RWPE1 (cell line): ENCODE data around the gene POLR2L.
A peak's percentile ranks its signal among the peaks of the same experiment; 100 is the strongest.

Experiments used
- CTCF ChIA-PET: fragments of 350-600 bp; sonication (Branson Sonifier 250); formaldehyde crosslinking; extraction: SDS; loops from one replicate; lab custom pipeline; 2021; lab: Yijun Ruan, JAX
- POLR2A ChIA-PET: fragments of 400-600 bp; formaldehyde crosslinking; extraction: SDS; loops from one replicate; lab custom pipeline; 2020; ENCODE audit warnings: antibody characterized with exemption; ENCODE audit not compliant: low non-redundant PET; lab: Yijun Ruan, JAX
- DNase-seq: peaks from one replicate; pipeline ENCODE4 v3.0.0; 2012; ENCODE audit warnings: low spot score
- H3K27ac ChIP-seq: fragments of 450-650 bp; 2 replicates; pipeline ENCODE4 v1.5.1; 2017
- TF ChIP-seq, protein P1 (sequence below): fragments of 450-650 bp; conservative IDR thresholded peaks from 2 replicates; pipeline ENCODE4 v1.5.1; 2017; ENCODE audit warnings: low read depth, mild to moderate bottlenecking

The POLR2L gene

DNA sequence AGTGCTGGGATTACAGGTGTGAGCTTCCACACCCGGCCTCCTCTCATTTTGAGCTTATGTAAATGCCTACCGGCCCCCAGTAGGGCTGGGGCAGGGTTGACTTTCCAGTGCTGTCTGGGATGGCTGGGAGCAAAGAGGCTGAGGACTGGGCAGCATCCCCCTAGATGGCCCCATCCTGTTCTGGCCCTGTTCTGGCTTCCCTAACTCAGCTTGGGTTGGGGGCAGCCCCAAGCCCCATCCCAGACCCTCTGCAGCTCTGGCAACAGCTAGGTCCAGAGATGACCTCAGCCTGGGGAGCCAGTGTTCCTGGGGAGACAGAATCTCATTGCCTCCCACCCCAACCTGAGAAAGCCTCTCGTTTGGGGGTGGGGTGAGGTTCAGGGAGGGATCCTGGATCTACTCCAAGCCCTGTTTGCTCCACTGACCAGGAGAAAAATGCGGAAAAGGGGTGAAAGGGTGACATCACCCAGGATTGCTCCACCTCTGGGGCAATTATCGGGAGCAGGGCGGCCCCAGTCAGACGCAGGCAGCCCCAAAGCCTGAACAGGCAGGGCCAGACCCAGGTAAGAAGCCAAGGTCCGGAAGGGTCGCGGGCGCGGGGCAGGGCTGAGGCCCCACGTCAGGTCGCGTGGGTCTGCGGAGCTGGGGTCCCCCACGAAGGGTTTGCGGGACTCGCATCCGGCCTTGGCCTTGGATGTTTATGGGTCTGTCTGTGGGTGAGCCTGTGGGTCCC lies 23.8 kb downstream of the POLR2L start, which contains the start of gene PNPLA2:
Gene PNPLA2, plus strand, starts transcription at position 519 of the 733 bp plus-strand sequence. CDS start 805 bp downstream, outside the sequence.
- peak within 1 kb of the TSS; percentile 97 for H3K27ac ChIP-seq
- DNase-seq = peak; percentile 74
- TF ChIP-seq, protein P1, sequence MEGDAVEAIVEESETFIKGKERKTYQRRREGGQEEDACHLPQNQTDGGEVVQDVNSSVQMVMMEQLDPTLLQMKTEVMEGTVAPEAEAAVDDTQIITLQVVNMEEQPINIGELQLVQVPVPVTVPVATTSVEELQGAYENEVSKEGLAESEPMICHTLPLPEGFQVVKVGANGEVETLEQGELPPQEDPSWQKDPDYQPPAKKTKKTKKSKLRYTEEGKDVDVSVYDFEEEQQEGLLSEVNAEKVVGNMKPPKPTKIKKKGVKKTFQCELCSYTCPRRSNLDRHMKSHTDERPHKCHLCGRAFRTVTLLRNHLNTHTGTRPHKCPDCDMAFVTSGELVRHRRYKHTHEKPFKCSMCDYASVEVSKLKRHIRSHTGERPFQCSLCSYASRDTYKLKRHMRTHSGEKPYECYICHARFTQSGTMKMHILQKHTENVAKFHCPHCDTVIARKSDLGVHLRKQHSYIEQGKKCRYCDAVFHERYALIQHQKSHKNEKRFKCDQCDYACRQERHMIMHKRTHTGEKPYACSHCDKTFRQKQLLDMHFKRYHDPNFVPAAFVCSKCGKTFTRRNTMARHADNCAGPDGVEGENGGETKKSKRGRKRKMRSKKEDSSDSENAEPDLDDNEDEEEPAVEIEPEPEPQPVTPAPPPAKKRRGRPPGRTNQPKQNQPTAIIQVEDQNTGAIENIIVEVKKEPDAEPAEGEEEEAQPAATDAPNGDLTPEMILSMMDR = no peak
- ChIA-PET POLR2A (interaction anchor here (0.7 to 1.6 kb wide), 9 partner anchors 9 to 49 kb away, joined by 3 to 10 read pairs (median 4); partner anchors contain the start of genes CD151, POLR2L, RPLP2 and TSPAN4), CTCF (interaction anchor here (0.7 kb wide), 1 partner anchor 15 kb away, joined by 3 read pairs; no protein-coding TSS in a partner anchor)

DNA sequence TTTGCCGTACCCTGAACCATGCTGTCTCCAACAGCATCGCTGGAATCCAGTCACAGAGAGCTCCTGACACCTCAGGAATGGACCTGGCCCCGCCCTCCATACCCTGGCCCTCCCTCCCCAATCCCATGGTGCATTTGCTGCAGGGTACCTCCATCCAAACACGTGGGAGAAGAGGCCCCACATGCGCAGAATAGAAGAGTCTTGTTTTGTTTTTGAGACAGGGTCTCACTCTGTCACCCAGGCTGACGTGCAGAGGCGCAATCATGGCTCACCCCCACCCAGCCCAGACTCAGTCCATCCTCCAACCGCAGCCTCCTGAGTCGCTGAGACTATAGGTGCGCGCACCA lies 25.9 kb downstream of the POLR2L start:
- no peak for DNase-seq
- H3K27ac ChIP-seq = peak overlapping the region; percentile 97
- POLR2A ChIA-PET = no interaction called here
- CTCF ChIA-PET = interaction anchor here (0.7 to 1.6 kb wide), 2 partner anchors 19 to 31 kb away, joined by 3 to 5 read pairs; partner anchors contain the start of gene SLC25A22
- TF ChIP-seq, protein P1 = no peak

DNA sequence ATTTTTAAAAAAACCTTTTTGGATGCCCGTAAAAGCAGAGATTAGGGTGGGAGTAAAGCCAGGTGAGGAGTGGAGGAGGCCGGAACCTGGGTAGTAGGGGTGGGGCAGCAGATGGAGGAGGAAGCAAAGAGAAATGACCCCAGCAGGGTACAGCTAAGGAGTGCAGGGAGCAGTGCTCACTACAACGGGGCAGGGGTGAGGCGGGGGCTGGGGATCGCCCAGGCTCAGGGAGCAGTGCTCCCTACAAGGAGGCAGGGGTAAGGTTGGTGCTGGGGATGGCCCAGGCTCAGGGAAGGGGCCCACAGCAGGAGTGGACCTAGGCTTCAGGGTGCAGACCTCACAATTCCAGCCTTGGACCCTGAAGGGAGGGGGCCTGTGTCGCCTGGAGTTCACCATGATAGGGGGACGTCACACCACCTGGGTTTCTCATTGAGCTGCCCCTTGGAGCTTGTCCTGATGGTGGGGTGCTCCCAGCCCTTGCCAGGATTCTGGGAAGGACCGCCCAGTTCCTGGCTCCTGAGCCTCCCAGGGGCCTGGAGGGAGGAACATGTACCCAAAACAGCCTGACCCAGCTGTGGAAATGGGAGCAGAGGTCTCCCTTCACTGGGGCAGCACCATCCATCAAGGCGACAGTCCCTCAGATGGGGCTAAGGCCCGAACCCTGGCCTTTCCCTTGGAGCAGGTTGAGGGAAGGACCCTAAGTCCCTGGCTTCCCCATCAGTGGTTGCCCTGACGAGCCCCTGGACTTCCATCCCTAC lies 26.5 kb downstream of the POLR2L start:
- TF ChIP-seq, protein P1 = no peak
- H3K27ac ChIP-seq = peak overlapping the region; percentile 97
- CTCF ChIA-PET = interaction anchor here (0.7 kb wide), 1 partner anchor 18 kb away, joined by 3 read pairs; the partner anchor contains the start of gene SLC25A22
- no peak for DNase-seq
- POLR2A ChIA-PET = no interaction called here

DNA sequence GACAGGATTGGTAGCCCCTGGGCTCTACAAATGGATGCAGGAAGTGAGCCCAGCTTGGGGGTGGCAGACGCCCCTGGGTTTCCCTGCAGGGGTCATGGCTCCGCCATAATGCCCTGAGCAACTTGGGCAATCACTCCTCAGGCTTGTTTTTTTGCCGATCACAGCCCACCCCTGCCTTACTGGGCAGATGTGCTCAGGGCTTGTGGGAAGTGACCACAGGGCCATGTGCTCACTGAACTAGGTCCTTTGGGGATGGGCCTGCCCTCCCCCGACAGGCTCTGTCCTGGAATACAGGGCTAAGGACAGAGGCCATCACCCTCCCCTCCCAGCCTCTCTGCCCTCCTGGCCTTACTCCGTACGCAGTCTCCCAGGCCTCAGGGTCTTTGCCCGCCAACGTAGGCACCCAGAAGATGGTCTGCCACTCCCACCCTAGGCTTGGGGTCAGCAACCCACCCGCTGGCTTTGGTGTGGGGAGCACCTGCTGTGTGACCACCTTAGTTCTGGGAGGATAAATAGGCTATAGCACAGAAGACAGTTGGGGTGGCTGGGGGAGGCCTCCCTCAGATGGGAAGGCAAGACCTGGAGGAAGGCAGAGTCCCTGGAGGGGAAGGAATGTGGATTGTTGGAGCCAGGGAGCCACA lies 28.8 kb downstream of the POLR2L start:
- peak overlapping the region; percentile 97 for H3K27ac ChIP-seq
- TF ChIP-seq, protein P1 = no peak
- ChIA-PET POLR2A (no interaction called here), CTCF (no interaction called here)
- no peak for DNase-seq

DNA sequence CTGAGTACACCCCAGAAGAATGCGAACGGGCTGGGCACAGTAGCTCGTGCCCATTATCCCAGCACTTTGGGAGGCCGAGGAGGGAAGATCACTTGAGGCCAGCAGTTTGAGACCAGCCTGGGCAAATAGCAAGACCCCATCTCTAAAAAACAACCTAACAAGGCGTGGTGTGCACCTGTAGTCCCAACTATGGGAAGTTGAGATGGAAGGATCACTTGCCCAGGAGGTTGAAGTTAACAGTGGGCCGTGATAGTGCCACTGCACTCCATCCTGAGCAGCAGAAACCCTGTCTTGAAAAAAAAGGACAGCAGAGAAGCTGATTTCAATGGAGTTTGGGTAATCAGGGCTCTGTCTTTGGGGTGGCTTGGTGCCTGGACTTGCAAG lies 29.3 kb downstream of the POLR2L start:
- peak overlapping the region; percentile 97 for H3K27ac ChIP-seq
- TF ChIP-seq, protein P1 = no peak
- ChIA-PET CTCF (no interaction called here), POLR2A (interaction anchor here (0.7 to 1.1 kb wide), 2 partner anchors 16 to 22 kb away, joined by 3 to 4 read pairs; no protein-coding TSS in a partner anchor)
- DNase-seq = no peak

DNA sequence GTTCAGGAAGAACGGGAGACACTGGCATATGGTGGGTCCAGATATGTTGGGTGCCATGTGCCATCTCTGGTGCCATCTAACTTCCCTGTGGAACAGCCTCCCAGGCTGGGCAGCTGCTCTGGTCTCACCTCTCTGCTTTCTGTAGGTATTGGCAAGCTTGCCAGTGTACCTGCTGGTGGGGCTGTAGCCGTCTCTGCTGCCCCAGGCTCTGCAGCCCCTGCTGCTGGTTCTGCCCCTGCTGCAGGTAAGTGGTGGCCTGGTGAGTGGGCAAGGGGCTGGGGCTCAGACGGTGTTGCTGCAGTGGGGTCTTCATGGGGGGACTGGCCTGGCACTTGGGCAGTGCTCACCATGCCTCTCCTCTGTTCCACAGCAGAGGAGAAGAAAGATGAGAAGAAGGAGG lies 29.9 kb downstream of the POLR2L start:
- ChIA-PET CTCF (no interaction called here), POLR2A (interaction anchor here (0.7 to 1.1 kb wide), 2 partner anchors 17 to 22 kb away, joined by 3 to 4 read pairs; no protein-coding TSS in a partner anchor)
- DNase-seq = no peak
- peak overlapping the region; percentile 97 for H3K27ac ChIP-seq
- TF ChIP-seq, protein P1 = no peak
